GM12878 (cell line): Measurements from ENCODE around the gene ELOVL5. TPM values are rescaled to one million over a fixed set of nuclear protein-coding genes. Genes with fewer than 3 reads are reported as not detected.

Experiments used
- BRCA1 ChIP-seq: IDR thresholded peaks from 2 replicates; pipeline ENCODE4 v1.6.1; 2011; ENCODE audit warnings: low read depth, low read length, improper control_type of control experiment
- CTCF ChIP-seq, 3 experiments: IDR thresholded peaks in 2 of 3; conservative IDR thresholded peaks in 1 of 3; 2 replicates each; pipeline ENCODE4 v1.5.1; 2011; ENCODE audit warnings: low read depth in 3 of 3, low read length in 3 of 3, mild to moderate bottlenecking in 3 of 3, control low read depth in 2 of 3, moderate library complexity in 2 of 3, inconsistent platforms in 1 of 3, mixed read lengths in 1 of 3; ENCODE audit not compliant: control insufficient read depth in 2 of 3, insufficient read depth in 1 of 3; ENCODE audit errors: extremely low read depth in 1 of 3
- E2F8 ChIP-seq: fragments of 450-650 bp; IDR thresholded peaks from 2 replicates; pipeline ENCODE4 v1.6.1; 2018; ENCODE audit warnings: mild to moderate bottlenecking, low read depth, moderate library complexity; ENCODE audit not compliant: partially characterized antibody
- EED ChIP-seq: sonication (generic); IDR thresholded peaks from 2 replicates; pipeline ENCODE4 v1.6.1; 2016; ENCODE audit warnings: antibody characterized with exemption, low read depth
- HDAC2 ChIP-seq: fragments of 200-600 bp; sonication (generic); IDR thresholded peaks from 2 replicates; pipeline ENCODE4 v1.6.1; 2017
- NBN ChIP-seq: fragments of 450-650 bp; IDR thresholded peaks from 2 replicates; pipeline ENCODE4 v1.6.1; 2016
- NR2C1 ChIP-seq: fragments of 450-650 bp; IDR thresholded peaks from 2 replicates; pipeline ENCODE4 v1.6.1; 2017; ENCODE audit warnings: antibody characterized with exemption, mild to moderate bottlenecking, moderate library complexity
- NR2F1 ChIP-seq: fragments of 450-650 bp; conservative IDR thresholded peaks from 2 replicates; pipeline ENCODE4 v1.6.1; 2017; ENCODE audit warnings: mild to moderate bottlenecking
- POLR2AphosphoS5 ChIP-seq: IDR thresholded peaks from 2 replicates; pipeline ENCODE4 v1.6.1; 2011; ENCODE audit warnings: mild to moderate bottlenecking, low read length, inconsistent platforms
- RB1 ChIP-seq: fragments of 450-650 bp; formaldehyde crosslinking; IDR thresholded peaks from 2 replicates; pipeline ENCODE4 v1.6.1; 2017; ENCODE audit warnings: mild to moderate bottlenecking, borderline replicate concordance
- RCOR1 ChIP-seq: conservative IDR thresholded peaks from 2 replicates; pipeline ENCODE4 v1.6.1; 2012; ENCODE audit warnings: low read depth, low read length, improper control_type of control experiment
- SMAD5 ChIP-seq: IDR thresholded peaks from 2 replicates; pipeline ENCODE4 v1.6.1; 2016; ENCODE audit warnings: antibody characterized with exemption, low read depth
- TAF1 ChIP-seq: IDR thresholded peaks from 2 replicates; pipeline ENCODE4 v1.6.1; 2011; ENCODE audit warnings: mild to moderate bottlenecking, low read depth, low read length, borderline replicate concordance
- polyA plus RNA-seq, 11 experiments: library from polyadenylated mRNA; depleted of rRNA in 4 of 11; unstranded in 6 of 11; stranded (reverse) in 5 of 11; fragments of >200 nt; fragmentation: Nextera tagmentation in 4 of 11; fragmentation: Illumina TruSeq in 1 of 11; extraction: Ambion mirVana in 4 of 11; extraction: Trizol in 1 of 11; gene quantifications; 1 replicate in 1 of 11; 2 replicates in 10 of 11; pipeline versions ENCODE4 v1.2.1 to v1.2.3, GENCODE V29; 2011 to 2016; ENCODE audit warnings: inconsistent platforms in 2 of 11, missing spikeins in 2 of 11, low read depth in 1 of 11
- total RNA-seq, 4 experiments: library from RNA; depleted of rRNA in 3 of 4; stranded (reverse); fragments of >200 nt in 3 of 4; fragmentation: Illumina TruSeq in 1 of 4; extraction: Trizol in 1 of 4; gene quantifications; 2 replicates each; pipeline versions ENCODE4 v1.2.1 to v1.2.3, GENCODE V29; 2013 to 2021
- TF ChIP-seq, protein P1 (sequence below): fragments of 450-650 bp; IDR thresholded peaks from 2 replicates; pipeline ENCODE4 v1.6.1; 2017; ENCODE audit warnings: mild to moderate bottlenecking, moderate library complexity
- TF ChIP-seq, protein P2 (sequence below): IDR thresholded peaks from 2 replicates; pipeline ENCODE4 v1.6.1; 2012; ENCODE audit warnings: low read depth, low read length, improper control_type of control experiment
- TF ChIP-seq, protein P3 (sequence below): IDR thresholded peaks from 2 replicates; pipeline ENCODE4 v1.6.1; 2011; ENCODE audit warnings: borderline replicate concordance, low read depth, mild to moderate bottlenecking, moderate library complexity, low read length; ENCODE audit not compliant: insufficient read depth, poor library complexity, severe bottlenecking

Gene ELOVL5
- total and polyA plus RNA-seq, 10 of the 15 experiments (the other 5 are each of a cell fraction or from before 2014, with no cell fraction given), result 156 to 241 (median 196) TPM

DNA sequence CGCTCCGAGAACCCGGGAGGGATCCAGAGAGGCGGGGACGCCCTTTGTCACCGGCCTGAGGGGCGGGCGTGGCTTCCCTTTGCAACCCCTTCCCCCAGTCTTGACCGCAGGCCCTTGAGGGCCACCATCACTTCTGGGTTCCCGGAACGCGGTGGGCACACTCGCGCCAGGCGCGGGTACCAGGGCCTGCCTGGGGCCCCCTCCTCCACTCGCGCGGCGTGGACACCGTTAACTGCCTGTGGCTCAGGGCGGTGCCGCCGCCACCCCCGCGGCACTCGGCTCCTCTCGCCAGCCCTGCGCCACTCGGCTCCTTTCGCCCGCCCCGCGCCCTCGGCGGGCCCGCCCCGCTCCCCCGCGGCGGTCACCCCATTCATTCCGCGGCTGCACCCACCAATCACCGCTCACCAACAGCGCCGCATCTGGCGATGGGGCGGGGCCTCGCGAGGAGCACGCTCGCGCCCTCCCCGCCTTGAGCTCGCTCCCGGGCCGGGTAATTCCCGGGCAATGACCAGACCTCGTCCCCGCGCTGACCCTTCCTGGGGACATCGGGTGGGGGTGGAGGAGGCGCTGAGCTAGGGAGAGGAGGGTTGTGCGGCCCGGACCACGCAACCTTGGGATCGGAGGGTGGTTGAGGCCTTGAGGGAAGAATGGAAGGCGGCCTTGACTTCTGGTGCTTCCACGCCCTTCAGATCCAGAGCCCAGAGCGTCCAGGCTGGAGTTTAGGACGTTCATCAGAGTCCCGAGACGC lies 10.5 kb upstream of the ELOVL5 start (continued):
- TF ChIP-seq E2F8, result no peak
- no peak; the same call in 1 of the 2 replicates for TF ChIP-seq SMAD5
- TF ChIP-seq NR2C1, result no peak
- TF ChIP-seq, protein P1, sequence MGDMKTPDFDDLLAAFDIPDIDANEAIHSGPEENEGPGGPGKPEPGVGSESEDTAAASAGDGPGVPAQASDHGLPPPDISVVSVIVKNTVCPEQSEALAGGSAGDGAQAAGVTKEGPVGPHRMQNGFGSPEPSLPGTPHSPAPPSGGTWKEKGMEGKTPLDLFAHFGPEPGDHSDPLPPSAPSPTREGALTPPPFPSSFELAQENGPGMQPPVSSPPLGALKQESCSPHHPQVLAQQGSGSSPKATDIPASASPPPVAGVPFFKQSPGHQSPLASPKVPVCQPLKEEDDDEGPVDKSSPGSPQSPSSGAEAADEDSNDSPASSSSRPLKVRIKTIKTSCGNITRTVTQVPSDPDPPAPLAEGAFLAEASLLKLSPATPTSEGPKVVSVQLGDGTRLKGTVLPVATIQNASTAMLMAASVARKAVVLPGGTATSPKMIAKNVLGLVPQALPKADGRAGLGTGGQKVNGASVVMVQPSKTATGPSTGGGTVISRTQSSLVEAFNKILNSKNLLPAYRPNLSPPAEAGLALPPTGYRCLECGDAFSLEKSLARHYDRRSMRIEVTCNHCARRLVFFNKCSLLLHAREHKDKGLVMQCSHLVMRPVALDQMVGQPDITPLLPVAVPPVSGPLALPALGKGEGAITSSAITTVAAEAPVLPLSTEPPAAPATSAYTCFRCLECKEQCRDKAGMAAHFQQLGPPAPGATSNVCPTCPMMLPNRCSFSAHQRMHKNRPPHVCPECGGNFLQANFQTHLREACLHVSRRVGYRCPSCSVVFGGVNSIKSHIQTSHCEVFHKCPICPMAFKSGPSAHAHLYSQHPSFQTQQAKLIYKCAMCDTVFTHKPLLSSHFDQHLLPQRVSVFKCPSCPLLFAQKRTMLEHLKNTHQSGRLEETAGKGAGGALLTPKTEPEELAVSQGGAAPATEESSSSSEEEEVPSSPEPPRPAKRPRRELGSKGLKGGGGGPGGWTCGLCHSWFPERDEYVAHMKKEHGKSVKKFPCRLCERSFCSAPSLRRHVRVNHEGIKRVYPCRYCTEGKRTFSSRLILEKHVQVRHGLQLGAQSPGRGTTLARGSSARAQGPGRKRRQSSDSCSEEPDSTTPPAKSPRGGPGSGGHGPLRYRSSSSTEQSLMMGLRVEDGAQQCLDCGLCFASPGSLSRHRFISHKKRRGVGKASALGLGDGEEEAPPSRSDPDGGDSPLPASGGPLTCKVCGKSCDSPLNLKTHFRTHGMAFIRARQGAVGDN, result peak; percentile 59
- TF ChIP-seq, protein P2, sequence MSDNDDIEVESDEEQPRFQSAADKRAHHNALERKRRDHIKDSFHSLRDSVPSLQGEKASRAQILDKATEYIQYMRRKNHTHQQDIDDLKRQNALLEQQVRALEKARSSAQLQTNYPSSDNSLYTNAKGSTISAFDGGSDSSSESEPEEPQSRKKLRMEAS, result peak; percentile 52; the same call in 1 of the 2 replicates
- no peak for TF ChIP-seq HDAC2
- TF ChIP-seq TAF1, result no peak
- TF ChIP-seq NR2F1, result peak; percentile 68
- TF ChIP-seq NBN, result peak; percentile 70
- TF ChIP-seq RCOR1, result no peak
- no peak for TF ChIP-seq CTCF (IDR thresholded peaks at IDR 0.05 in 2 of 3, conservative IDR thresholded peaks at IDR 0.05 in 1 of 3; ENCODE audit: control insufficient read depth in 2 of 3, extremely low read depth in 1 of 3, insufficient read depth in 1 of 3, low read depth in 3 of 3, low read length in 3 of 3)
- peak; percentile 56; the same call in 1 of the 2 replicates for TF ChIP-seq RB1
- TF ChIP-seq EED, result peak; percentile 68
- TF ChIP-seq BRCA1, result no peak
- TF ChIP-seq POLR2AphosphoS5, result peak; percentile 68; the same call in 1 of the 2 replicates
- TF ChIP-seq, protein P3, sequence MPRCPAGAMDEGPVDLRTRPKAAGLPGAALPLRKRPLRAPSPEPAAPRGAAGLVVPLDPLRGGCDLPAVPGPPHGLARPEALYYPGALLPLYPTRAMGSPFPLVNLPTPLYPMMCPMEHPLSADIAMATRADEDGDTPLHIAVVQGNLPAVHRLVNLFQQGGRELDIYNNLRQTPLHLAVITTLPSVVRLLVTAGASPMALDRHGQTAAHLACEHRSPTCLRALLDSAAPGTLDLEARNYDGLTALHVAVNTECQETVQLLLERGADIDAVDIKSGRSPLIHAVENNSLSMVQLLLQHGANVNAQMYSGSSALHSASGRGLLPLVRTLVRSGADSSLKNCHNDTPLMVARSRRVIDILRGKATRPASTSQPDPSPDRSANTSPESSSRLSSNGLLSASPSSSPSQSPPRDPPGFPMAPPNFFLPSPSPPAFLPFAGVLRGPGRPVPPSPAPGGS, result no peak
